H1 (cell line): ENCODE measurements around the gene C14orf119. TPM values are rescaled to one million over a fixed set of nuclear protein-coding genes. Genes with fewer than 3 reads are reported as not detected.

Experiments
- CTCF ChIA-PET: fragments of 300-600 bp; sonication (Branson Sonifier 250); formaldehyde crosslinking; loops from one replicate; lab custom pipeline; 2021; ENCODE audit not compliant: partially characterized antibody; lab: Charles Lee
- POLR2A ChIA-PET: fragments of 300-600 bp; sonication (Branson Sonifier 250); formaldehyde crosslinking; loops from one replicate; lab custom pipeline; 2021; ENCODE audit warnings: inconsistent platforms; ENCODE audit not compliant: partially characterized antibody; lab: Charles Lee
- DNase-seq, 2 experiments: peaks; one replicate each; pipeline versions ENCODE4 v3.0.0 to v3.0.0-alpha.2; 2010 to 2022; ENCODE audit warnings: low spot score in 2 of 2, low read depth in 1 of 2, mixed read lengths in 1 of 2
- FAIRE-seq: peaks from 2 replicates; lab custom pipeline; 2011; peaks lifted over from hg19 to GRCh38; lab: Jason Lieb, UNC
- H2AFZ ChIP-seq: 2 replicates; pipeline ENCODE4 v1.8.1; 2012; ENCODE audit warnings: low read length, inconsistent platforms
- H2AK5ac ChIP-seq: 2 replicates; pipeline ENCODE4 v1.6.1; 2013; ENCODE audit warnings: low read depth, low read length
- H2BK120ac ChIP-seq: replicated peaks from 2 replicates; pipeline ENCODE3; 2013; ENCODE audit warnings: low read depth, low read length, inconsistent platforms
- H2BK12ac ChIP-seq: 2 replicates; pipeline ENCODE4 v1.6.1; 2013; ENCODE audit warnings: low read depth, low read length
- H2BK15ac ChIP-seq: 2 replicates; pipeline ENCODE4 v1.6.1; 2013; ENCODE audit warnings: low read length
- H2BK20ac ChIP-seq: 2 replicates; pipeline ENCODE4 v1.6.1; 2013; ENCODE audit warnings: low read length
- H2BK5ac ChIP-seq: 2 replicates; pipeline ENCODE4 v1.6.1; 2013; ENCODE audit warnings: low read depth, low read length
- H3K14ac ChIP-seq: 2 replicates; pipeline ENCODE4 v1.6.1; 2013; ENCODE audit warnings: inconsistent platforms; ENCODE audit not compliant: insufficient read length
- H3K18ac ChIP-seq: 2 replicates; pipeline ENCODE4 v1.6.1; 2013; ENCODE audit warnings: low read length; ENCODE audit errors: extremely low read depth
- H3K23ac ChIP-seq: 2 replicates; pipeline ENCODE4 v1.6.1; 2013; ENCODE audit warnings: inconsistent platforms; ENCODE audit not compliant: insufficient read length
- H3K23me2 ChIP-seq: 2 replicates; pipeline ENCODE4 v1.6.1; 2013; ENCODE audit warnings: low read depth, low read length
- H3K27ac ChIP-seq: 2 replicates; pipeline ENCODE4 v1.6.1; 2011; ENCODE audit warnings: low read depth, low read length, inconsistent platforms
- H3K27me3 ChIP-seq, 4 experiments: replicated peaks in 1 of 4; 1 replicate in 1 of 4; 2 replicates in 3 of 4; pipeline versions ENCODE4 v1.6.1 to v1.8.1; 2011 to 2013; ENCODE audit warnings: low read length in 3 of 4, mild to moderate bottlenecking in 3 of 4, inconsistent platforms in 2 of 4, mixed read lengths in 2 of 4, moderate library complexity in 1 of 4; ENCODE audit not compliant: control insufficient read depth in 3 of 4, insufficient read depth in 3 of 4; ENCODE audit errors: extremely low read depth in 1 of 4
- H3K36me3 ChIP-seq, 4 experiments: 2 replicates each; pipeline versions ENCODE4 v1.6.1 to v1.8.1; 2011 to 2013; ENCODE audit warnings: mild to moderate bottlenecking in 4 of 4, low read length in 3 of 4, moderate library complexity in 2 of 4, control low read depth in 1 of 4, inconsistent platforms in 1 of 4; ENCODE audit not compliant: insufficient read depth in 4 of 4, control insufficient read depth in 2 of 4
- H3K4ac ChIP-seq: replicated peaks from 2 replicates; pipeline ENCODE3; 2013; ENCODE audit warnings: low read length, low read depth, mixed read lengths, inconsistent platforms; ENCODE audit not compliant: insufficient read length
- H3K4me1 ChIP-seq, 4 experiments: replicated peaks in 1 of 4; 1 replicate in 1 of 4; 2 replicates in 3 of 4; pipeline versions ENCODE4 v1.6.1 to v1.8.1; 2011 to 2013; ENCODE audit warnings: low read length in 3 of 4, inconsistent platforms in 2 of 4, mixed read lengths in 1 of 4; ENCODE audit not compliant: insufficient read depth in 4 of 4, control insufficient read depth in 3 of 4
- H3K4me2 ChIP-seq, 2 experiments: 2 replicates each; pipeline versions ENCODE4 v1.6.1 to v1.8.1; 2011 to 2013; ENCODE audit warnings: low read depth in 2 of 2, low read length in 2 of 2, control low read depth in 1 of 2, inconsistent platforms in 1 of 2, mild to moderate bottlenecking in 1 of 2; ENCODE audit not compliant: insufficient read depth in 1 of 2
- H3K4me3 ChIP-seq, 4 experiments: fragments of 200-600, 300-600 bp in 1 of 4; sonication (generic), shearing (Covaris generic), sonication (Bioruptor Twin) in 1 of 4; 2 replicates each; pipeline versions ENCODE4 v1.5.1 to v1.8.1; 2011 to 2016; ENCODE audit warnings: low read length in 4 of 4, low read depth in 3 of 4, control low read depth in 2 of 4, inconsistent platforms in 2 of 4, mild to moderate bottlenecking in 2 of 4, mixed read lengths in 1 of 4, moderate library complexity in 1 of 4; ENCODE audit not compliant: insufficient read depth in 2 of 4; ENCODE audit errors: extremely low read depth in 1 of 4
- H3K56ac ChIP-seq: replicated peaks from 2 replicates; pipeline ENCODE3; 2013; ENCODE audit warnings: low read depth, mild to moderate bottlenecking, mixed read lengths, low read length, inconsistent platforms; ENCODE audit not compliant: insufficient read length
- H3K79me1 ChIP-seq: 2 replicates; pipeline ENCODE4 v1.6.1; 2013; ENCODE audit warnings: low read depth, low read length, control low read depth
- H3K79me2 ChIP-seq, 2 experiments: 2 replicates each; pipeline versions ENCODE4 v1.6.1 to v1.8.1; 2012 to 2013; ENCODE audit warnings: low read length in 2 of 2, mild to moderate bottlenecking in 2 of 2, inconsistent platforms in 1 of 2; ENCODE audit not compliant: insufficient read depth in 2 of 2, control insufficient read depth in 1 of 2
- H3K9ac ChIP-seq, 4 experiments: replicated peaks in 1 of 4; 1 replicate in 1 of 4; 2 replicates in 3 of 4; pipeline versions ENCODE4 v1.6.1 to v1.8.1; 2011 to 2013; ENCODE audit warnings: low read depth in 3 of 4, low read length in 3 of 4, control low read depth in 2 of 4, mild to moderate bottlenecking in 2 of 4, moderate library complexity in 2 of 4, inconsistent platforms in 1 of 4; ENCODE audit errors: extremely low read depth in 1 of 4
- H3K9me3 ChIP-seq, 2 experiments: 2 replicates each; pipeline versions ENCODE4 v1.6.1 to v1.8.1; 2012 to 2013; ENCODE audit warnings: mild to moderate bottlenecking in 2 of 2, moderate library complexity in 2 of 2, control low read depth in 1 of 2, inconsistent platforms in 1 of 2, low read depth in 1 of 2, low read length in 1 of 2, mixed read lengths in 1 of 2; ENCODE audit not compliant: insufficient read depth in 2 of 2
- H4K20me1 ChIP-seq, 2 experiments: replicated peaks in 1 of 2; 2 replicates each; pipeline versions ENCODE3 to v1.8.1; 2011 to 2013; ENCODE audit warnings: inconsistent platforms in 2 of 2, low read length in 2 of 2, mild to moderate bottlenecking in 1 of 2; ENCODE audit not compliant: insufficient read depth in 2 of 2, control insufficient read depth in 1 of 2
- H4K5ac ChIP-seq: 2 replicates; pipeline ENCODE4 v1.6.1; 2013; ENCODE audit warnings: low read length, low read depth, mixed read lengths, inconsistent platforms; ENCODE audit not compliant: insufficient read length
- H4K8ac ChIP-seq: 2 replicates; pipeline ENCODE4 v1.8.0; 2013; ENCODE audit warnings: mild to moderate bottlenecking, moderate library complexity, low read length, inconsistent platforms; ENCODE audit not compliant: insufficient read depth; ENCODE audit errors: extremely low read depth
- H4K91ac ChIP-seq: replicated peaks from 2 replicates; pipeline ENCODE3; 2013; ENCODE audit warnings: low read length, mixed read lengths, inconsistent platforms; ENCODE audit not compliant: insufficient read length
- ASH2L ChIP-seq: fragments of 200-600, 300-600 bp; sonication (generic); IDR thresholded peaks from one replicate; pipeline ENCODE4 v1.7.1; 2017; ENCODE audit warnings: low read length
- BACH1 ChIP-seq: IDR thresholded peaks from 2 replicates; pipeline ENCODE4 v1.6.1; 2012; ENCODE audit warnings: low read length, improper control_type of control experiment
- BCL11A ChIP-seq, 2 experiments: IDR thresholded peaks; one replicate each; pipeline ENCODE4 v1.6.1; 2011; ENCODE audit warnings: low read depth in 2 of 2, low read length in 2 of 2, mild to moderate bottlenecking in 2 of 2
- BRCA1 ChIP-seq: IDR thresholded peaks from 2 replicates; pipeline ENCODE4 v1.6.1; 2012; ENCODE audit warnings: low read depth, low read length, improper control_type of control experiment
- NANOG ChIP-seq: IDR thresholded peaks from 2 replicates; pipeline ENCODE4 v1.6.1; 2011; ENCODE audit warnings: low read length, low read depth, mild to moderate bottlenecking, inconsistent platforms; ENCODE audit not compliant: insufficient read depth, poor library complexity, severe bottlenecking
- WGBS, 2 experiments: shearing (Covaris generic) in 1 of 2; methylation state at CpG; one replicate each; pipeline versions ENCODE4 v1.1.6 to v1.1.7; 2013 to 2015; ENCODE audit warnings: low lambda C conversion rate in 2 of 2, mixed read lengths in 2 of 2, inconsistent platforms in 1 of 2, low coverage in 1 of 2, missing lambda C conversion rate in 1 of 2; ENCODE audit not compliant: insufficient replicate concordance in 2 of 2, insufficient coverage in 1 of 2, insufficient read length in 1 of 2; ENCODE audit errors: extremely low coverage in 1 of 2, missing lambda C conversion rate in 1 of 2; 5-methylcytosine and 5-hydroxymethylcytosine counted together
- long read RNA-seq, 2 experiments: library from RNA in 1 of 2; library from capped mRNA in 1 of 2; stranded (forward); transcript quantifications; one replicate each; pipeline ENCODE4 v2.0.0, GENCODE V29; 2021; ENCODE audit warnings: inconsistent platforms in 1 of 2
- polyA minus RNA-seq, 3 experiments: library from RNA; depleted of rRNA, polyadenylated mRNA; stranded (reverse); fragments of >200 nt; gene quantifications; 1 replicate in 2 of 3; 2 replicates in 1 of 3; pipeline ENCODE4 v1.2.3, GENCODE V29; 2011
- polyA plus RNA-seq, 7 experiments: library from polyadenylated mRNA; depleted of rRNA in 3 of 7; stranded (reverse) in 5 of 7; unstranded in 2 of 7; fragments of >200 nt in 5 of 7; fragments of 200-250 nt in 2 of 7; gene quantifications; 1 replicate in 5 of 7; 2 replicates in 1 of 7; 4 replicates in 1 of 7; pipeline versions ENCODE4 v1.2.1 to v1.2.3, GENCODE V29; 2011 to 2013; ENCODE audit warnings: missing spikeins in 2 of 7, mixed read lengths in 2 of 7
- total RNA-seq: library from RNA; stranded (reverse); fragmentation: NEBNext Ultra II Directional; extraction: Animal tissue kit (Norgen Biotek cat#: 25700); gene quantifications from 2 replicates; pipeline ENCODE4 v1.2.1, GENCODE V29; 2021
- TF ChIP-seq, protein P1 (sequence below): IDR thresholded peaks from 2 replicates; pipeline ENCODE4 v1.6.1; 2011; ENCODE audit warnings: low read depth, mild to moderate bottlenecking, low read length; ENCODE audit not compliant: insufficient read depth

Gene C14orf119, protein sequence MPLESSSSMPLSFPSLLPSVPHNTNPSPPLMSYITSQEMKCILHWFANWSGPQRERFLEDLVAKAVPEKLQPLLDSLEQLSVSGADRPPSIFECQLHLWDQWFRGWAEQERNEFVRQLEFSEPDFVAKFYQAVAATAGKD
- total RNA-seq (78.1 and 91.2 TPM in 2 replicates), polyA plus RNA-seq (2011; rRNA removed) (49.8 and 94.0 TPM in 2 replicates), polyA minus RNA-seq (2011; rRNA and poly(A)+ RNA removed) (92.8 and 117 TPM in 2 replicates)
- 60.3 TPM for polyA plus RNA-seq (2011; cell fraction: cytosol; rRNA removed)
- 39.8 TPM for polyA plus RNA-seq (2011; cell fraction: nucleus; rRNA removed)
- 52.5 to 86.4 TPM (median 81.7 TPM) in 4 replicates for polyA plus RNA-seq (2012, experiment 1 of 2)
- polyA plus RNA-seq (2012, experiment 2 of 2) = 22.6 TPM
- polyA plus RNA-seq (2013, experiment 1 of 2) = 32.8 TPM
- polyA plus RNA-seq (2013, experiment 2 of 2) = 35.7 TPM
- 28.5 TPM for polyA minus RNA-seq (2011; cell fraction: cytosol; rRNA and poly(A)+ RNA removed)
- polyA minus RNA-seq (2011; cell fraction: nucleus; rRNA and poly(A)+ RNA removed) = 34.4 TPM
- long read RNA-seq, experiment 1, transcript C14orf119-201 (2 exons, 3,660 nt) = major isoform, 80 of 121 reads
- long read RNA-seq, experiment 1, partial matches to known transcripts = 0 of 121 reads
- long read RNA-seq, experiment 1, other reads (novel, unspliced or antisense) = 41 of 121 reads
- long read RNA-seq, experiment 2, transcript C14orf119-201 (2 exons, 3,660 nt) = major isoform, 218 of 250 reads
- long read RNA-seq, experiment 2, partial matches to known transcripts = 0 of 250 reads
- long read RNA-seq, experiment 2, other reads (novel, unspliced or antisense) = 30 of 250 reads

DNA sequence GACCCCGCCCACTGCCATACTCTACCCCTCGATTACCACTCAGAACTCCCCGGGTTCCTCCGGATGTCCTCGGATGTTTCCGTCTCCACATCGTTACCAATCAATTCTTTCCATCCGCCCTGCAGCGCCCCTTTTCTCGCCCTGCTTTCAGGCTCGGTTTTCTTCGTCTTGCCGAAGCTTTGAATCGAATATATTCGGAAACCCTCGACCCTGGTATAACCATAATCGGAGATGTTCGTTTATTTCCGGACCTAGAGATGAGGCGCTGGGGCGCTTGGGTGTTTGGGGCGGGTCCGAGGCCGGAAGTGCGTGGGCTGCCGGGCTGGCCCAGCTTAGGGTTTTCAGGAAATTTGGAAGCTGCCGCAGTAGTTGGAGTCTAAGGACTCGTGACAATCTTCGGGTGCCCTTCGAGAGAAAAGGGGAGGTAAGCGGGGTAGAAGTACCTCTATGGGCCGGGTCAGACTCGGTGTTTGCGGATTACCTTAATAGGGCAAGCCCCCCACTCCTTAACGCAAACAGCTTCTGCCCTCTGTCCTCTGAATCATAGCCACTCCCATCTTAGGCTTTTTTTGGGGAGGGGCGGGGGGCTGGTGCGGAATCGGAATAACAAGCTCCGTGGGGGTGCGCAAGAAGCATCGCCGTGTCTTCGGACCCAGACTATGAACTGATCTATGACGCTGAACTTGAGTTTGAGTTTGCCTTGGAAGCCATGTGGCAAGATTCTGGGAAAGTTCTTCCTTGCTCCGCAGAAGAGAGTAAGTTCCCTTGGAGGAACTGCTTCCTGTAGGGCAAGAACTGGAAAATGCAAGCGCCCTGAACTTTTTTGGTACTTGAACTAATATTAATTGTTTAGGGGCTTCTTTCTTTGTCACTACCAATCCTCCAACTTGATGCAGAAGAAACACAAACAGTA lies at the start of gene C14orf119:
C14orf119 (plus strand) TSS at position 310 of the 913 bp plus-strand sequence. CDS start 2,154 bp downstream, outside the sequence.
- Histone ChIP-seq H2BK5ac (peak within 1 kb of the TSS; percentile 97), H3K4me1 (no peaks in the 10 kb centered on the region; a peak in 3 of 7 replicates), H3K18ac (peak within 1 kb of the TSS; percentile 92), H3K79me1 (peaks cover 12% of the 10 kb centered on the region), H4K91ac (peak within 1 kb of the TSS; percentile 48), H3K4me2 (peak within 1 kb of the TSS; percentile 91 to 92), H4K5ac (peak within 1 kb of the TSS; percentile 97), H2AFZ (peak within 1 kb of the TSS; percentile 88; the same call in 1 of the 2 replicates), H3K14ac (peak within 1 kb of the TSS; percentile 35), H2BK120ac (peak within 1 kb of the TSS; percentile 7), H2AK5ac (no peak within 1 kb of the TSS), H4K20me1 (peaks cover 9 to 11% of the 10 kb centered on the region in 2 experiments), H3K36me3 (peaks cover 23 to 43% (median 28%) of the 10 kb centered on the region in 4 experiments), H3K23ac (no peak within 1 kb of the TSS), H3K9ac (peak within 1 kb of the TSS; percentile 97 to 100 (median 100)), H3K79me2 (peaks cover 19 to 64% of the 10 kb centered on the region in 2 experiments), H2BK12ac (peak within 1 kb of the TSS; percentile 41; the same call in 1 of the 2 replicates), H3K4me3 (peak within 1 kb of the TSS; percentile 92 to 97 (median 96)), H2BK15ac (no peak within 1 kb of the TSS), H3K23me2 (peaks cover 5% of the 10 kb centered on the region; the same call in 1 of the 2 replicates), H2BK20ac (no peak within 1 kb of the TSS), H3K4ac (peak within 1 kb of the TSS; percentile 95), H3K56ac (peak within 1 kb of the TSS; percentile 99), H3K9me3 (no peaks in the 10 kb centered on the region), H3K27me3 (no peaks in the 10 kb centered on the region), H4K8ac (peak within 1 kb of the TSS; percentile 100; the same call in 1 of the 2 replicates), H3K27ac (peak within 1 kb of the TSS; percentile 99)
- CTCF ChIA-PET = interaction anchor here (0.6 to 4.2 kb wide), 15 partner anchors 11 to 292 kb away, joined by 3 to 23 read pairs (median 5); no protein-coding TSS in a partner anchor
- POLR2A ChIA-PET = interaction anchor here (0.6 to 3.2 kb wide), 42 partner anchors 7 to 1140 kb away, joined by 3 to 36 read pairs (median 5); partner anchors contain the start of genes AJUBA, CDH24, CEBPE and CIROP
- 2% methylated on average over 46 of the region's 46 CpGs; no CpG with 5 or more reads in 1 of the 2 experiments for WGBS, 2 experiments
- peak in 1 of 2 experiments; percentile 96 for DNase-seq
- peak; percentile 81 for FAIRE-seq
- TF ChIP-seq ASH2L (no peak), BACH1 (0 out of 2 replicates have a peak, but pooled peaks have one; percentile 23), NANOG (no peak), BRCA1 (no peak), BCL11A (IDR thresholded peaks at IDR 0.05; ENCODE audit: low read depth in 2 of 2, low read length in 2 of 2) (no peak)
- TF ChIP-seq, protein P1, sequence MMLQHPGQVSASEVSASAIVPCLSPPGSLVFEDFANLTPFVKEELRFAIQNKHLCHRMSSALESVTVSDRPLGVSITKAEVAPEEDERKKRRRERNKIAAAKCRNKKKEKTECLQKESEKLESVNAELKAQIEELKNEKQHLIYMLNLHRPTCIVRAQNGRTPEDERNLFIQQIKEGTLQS = no peak
